Glutamatergic neuron (in vitro differentiated cells): ENCODE measurements around the gene GPR137B. TPM values are rescaled to one million over a fixed set of nuclear protein-coding genes. Genes with fewer than 3 reads are reported as not detected.
"Not testable (repeated sequence)": the region's sequence is repeated elsewhere in the genome, so short reads cannot be mapped to it uniquely, and the experiment has no call there.

Experiments used
- DNase-seq: peaks from one replicate; pipeline ENCODE4 v3.0.0; 2022
- H3K27ac Mint-ChIP-seq: one replicate; pipeline ENCODE4 v1.8.0; 2020; ENCODE audit warnings: mild to moderate bottlenecking, mixed read lengths, inconsistent platforms; ENCODE audit not compliant: unreplicated experiment
- H3K27me3 Mint-ChIP-seq: one replicate; pipeline ENCODE4 v1.8.0; 2020; ENCODE audit warnings: mild to moderate bottlenecking, moderate library complexity, mixed read lengths, inconsistent platforms; ENCODE audit not compliant: unreplicated experiment
- H3K36me3 Mint-ChIP-seq: one replicate; pipeline ENCODE4 v1.8.0; 2020; ENCODE audit warnings: mild to moderate bottlenecking, mixed read lengths, inconsistent platforms; ENCODE audit not compliant: unreplicated experiment
- H3K4me1 Mint-ChIP-seq: one replicate; pipeline ENCODE4 v1.8.0; 2020; ENCODE audit warnings: mild to moderate bottlenecking, low read depth, mixed read lengths, inconsistent platforms; ENCODE audit not compliant: unreplicated experiment
- H3K4me3 Mint-ChIP-seq: one replicate; pipeline ENCODE4 v1.8.0; 2020; ENCODE audit warnings: mild to moderate bottlenecking, mixed read lengths, inconsistent platforms; ENCODE audit not compliant: unreplicated experiment
- H3K9me3 Mint-ChIP-seq: one replicate; pipeline ENCODE4 v1.8.0; 2020; ENCODE audit warnings: mild to moderate bottlenecking, moderate library complexity, mixed read lengths, inconsistent platforms; ENCODE audit not compliant: unreplicated experiment
- total RNA-seq: library from RNA; stranded (reverse); fragmentation: NEBNext Ultra II Directional; extraction: Animal tissue kit (Norgen Biotek cat#: 25700); gene quantifications from one replicate; pipeline ENCODE4 v1.2.1, GENCODE V29; 2021; ENCODE audit not compliant: unreplicated experiment
- TF ChIP-seq, protein P1 (sequence below): fragments of 200-600 bp; sonication (generic); IDR thresholded peaks from one replicate; pipeline ENCODE4 v1.5.0; 2021; ENCODE audit not compliant: partially characterized antibody, unreplicated experiment

GPR137B gene
- total RNA-seq, 1 donor from 2014 or later: 22.5 TPM

DNA sequence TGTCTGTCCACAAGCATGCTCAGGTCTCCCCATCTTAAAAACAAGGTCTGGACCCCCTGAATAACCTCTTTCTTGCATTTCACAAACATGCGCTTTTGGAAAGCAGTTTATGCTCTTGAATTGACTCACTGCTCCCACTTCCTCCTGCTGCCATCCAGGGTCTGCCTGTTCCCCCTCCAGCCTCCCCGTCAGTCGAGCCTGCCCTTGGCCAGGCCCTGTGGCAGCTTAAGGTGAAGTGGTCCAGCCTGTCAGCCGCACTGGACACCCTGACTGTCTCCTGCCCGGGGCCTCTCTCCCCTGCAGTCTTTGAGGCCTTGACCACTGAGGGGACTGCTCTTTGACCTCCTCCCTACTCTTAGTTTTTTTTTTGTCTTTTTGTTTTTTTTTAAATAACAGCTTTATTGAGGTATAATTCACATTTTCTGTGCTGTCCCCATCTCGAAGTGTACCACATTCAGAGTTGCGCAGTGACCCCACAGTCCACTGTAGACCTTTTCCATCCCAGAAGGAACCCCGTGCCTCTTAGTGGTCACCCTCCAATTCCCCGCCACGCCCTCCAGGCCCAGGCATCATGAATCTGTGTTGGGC is 18.3 kb downstream of the GPR137B start:
- TF ChIP-seq, protein P1, sequence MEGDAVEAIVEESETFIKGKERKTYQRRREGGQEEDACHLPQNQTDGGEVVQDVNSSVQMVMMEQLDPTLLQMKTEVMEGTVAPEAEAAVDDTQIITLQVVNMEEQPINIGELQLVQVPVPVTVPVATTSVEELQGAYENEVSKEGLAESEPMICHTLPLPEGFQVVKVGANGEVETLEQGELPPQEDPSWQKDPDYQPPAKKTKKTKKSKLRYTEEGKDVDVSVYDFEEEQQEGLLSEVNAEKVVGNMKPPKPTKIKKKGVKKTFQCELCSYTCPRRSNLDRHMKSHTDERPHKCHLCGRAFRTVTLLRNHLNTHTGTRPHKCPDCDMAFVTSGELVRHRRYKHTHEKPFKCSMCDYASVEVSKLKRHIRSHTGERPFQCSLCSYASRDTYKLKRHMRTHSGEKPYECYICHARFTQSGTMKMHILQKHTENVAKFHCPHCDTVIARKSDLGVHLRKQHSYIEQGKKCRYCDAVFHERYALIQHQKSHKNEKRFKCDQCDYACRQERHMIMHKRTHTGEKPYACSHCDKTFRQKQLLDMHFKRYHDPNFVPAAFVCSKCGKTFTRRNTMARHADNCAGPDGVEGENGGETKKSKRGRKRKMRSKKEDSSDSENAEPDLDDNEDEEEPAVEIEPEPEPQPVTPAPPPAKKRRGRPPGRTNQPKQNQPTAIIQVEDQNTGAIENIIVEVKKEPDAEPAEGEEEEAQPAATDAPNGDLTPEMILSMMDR: no peak
- peaks cover 31% of the 10 kb centered on the region for H3K36me3 Mint-ChIP-seq
- no peak for DNase-seq
- H3K27ac Mint-ChIP-seq: no peak overlapping the region
- peaks cover 8% of the 10 kb centered on the region for H3K27me3 Mint-ChIP-seq
- H3K4me1 Mint-ChIP-seq: peaks cover 10% of the 10 kb centered on the region
- H3K4me3 Mint-ChIP-seq: no peak overlapping the region
- peaks cover 13% of the 10 kb centered on the region for H3K9me3 Mint-ChIP-seq

DNA sequence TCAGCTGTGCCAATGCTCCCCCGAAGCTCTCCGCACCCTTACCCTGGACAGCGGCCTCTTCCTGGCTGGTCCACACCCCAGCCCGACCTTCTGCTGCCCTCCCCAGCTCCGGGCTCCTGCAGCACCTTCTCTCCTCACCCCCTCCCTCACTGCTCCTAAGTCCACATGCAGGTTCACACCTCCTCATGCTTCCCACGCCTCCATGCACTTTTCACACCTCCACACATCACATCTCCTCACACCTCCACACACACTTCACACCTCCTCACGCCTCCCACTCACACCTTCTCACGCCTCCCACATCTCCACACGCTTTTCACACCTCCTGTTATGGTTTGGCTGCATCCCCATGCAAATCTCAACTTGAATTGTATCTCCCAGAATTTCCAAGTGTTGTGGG is 18.9 kb downstream of the GPR137B start:
- H3K4me1 Mint-ChIP-seq: peaks cover 8% of the 10 kb centered on the region
- no peak for DNase-seq

DNA sequence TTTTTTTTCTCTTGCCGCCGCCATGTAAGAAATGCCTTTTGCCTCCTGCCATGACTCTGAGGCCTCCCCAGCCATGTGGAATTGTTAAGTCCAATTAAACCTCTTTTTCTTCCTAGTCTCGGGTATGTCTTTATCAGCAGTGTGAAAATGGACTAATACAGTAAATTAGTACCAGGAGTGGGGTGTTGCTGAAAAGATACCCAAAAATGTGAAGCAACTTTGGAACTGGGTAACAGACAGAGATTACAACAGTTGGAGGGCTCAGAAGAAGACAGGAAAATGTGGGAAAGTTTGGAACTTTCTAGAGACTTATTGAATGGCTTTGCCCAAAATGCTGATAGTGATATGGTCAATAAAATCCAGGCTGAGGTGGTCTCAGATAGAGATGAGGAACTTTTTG is 19.4 kb downstream of the GPR137B start:
- H3K4me3 Mint-ChIP-seq, H3K27me3 Mint-ChIP-seq, DNase-seq, H3K27ac Mint-ChIP-seq, H3K4me1 Mint-ChIP-seq: not testable (repeated sequence)
- Mint-ChIP-seq H3K9me3 (peaks cover 13% of the 10 kb centered on the region), H3K36me3 (peaks cover 31% of the 10 kb centered on the region)

More for the DNA sequence above, 18.9 kb downstream of the GPR137B start:
- TF ChIP-seq, protein P1: no peak
- peaks cover 6% of the 10 kb centered on the region for H3K27me3 Mint-ChIP-seq
- H3K27ac Mint-ChIP-seq: no peak overlapping the region
- H3K4me3 Mint-ChIP-seq: no peak overlapping the region
- H3K9me3 Mint-ChIP-seq: peaks cover 13% of the 10 kb centered on the region
- peaks cover 31% of the 10 kb centered on the region for H3K36me3 Mint-ChIP-seq

DNA sequence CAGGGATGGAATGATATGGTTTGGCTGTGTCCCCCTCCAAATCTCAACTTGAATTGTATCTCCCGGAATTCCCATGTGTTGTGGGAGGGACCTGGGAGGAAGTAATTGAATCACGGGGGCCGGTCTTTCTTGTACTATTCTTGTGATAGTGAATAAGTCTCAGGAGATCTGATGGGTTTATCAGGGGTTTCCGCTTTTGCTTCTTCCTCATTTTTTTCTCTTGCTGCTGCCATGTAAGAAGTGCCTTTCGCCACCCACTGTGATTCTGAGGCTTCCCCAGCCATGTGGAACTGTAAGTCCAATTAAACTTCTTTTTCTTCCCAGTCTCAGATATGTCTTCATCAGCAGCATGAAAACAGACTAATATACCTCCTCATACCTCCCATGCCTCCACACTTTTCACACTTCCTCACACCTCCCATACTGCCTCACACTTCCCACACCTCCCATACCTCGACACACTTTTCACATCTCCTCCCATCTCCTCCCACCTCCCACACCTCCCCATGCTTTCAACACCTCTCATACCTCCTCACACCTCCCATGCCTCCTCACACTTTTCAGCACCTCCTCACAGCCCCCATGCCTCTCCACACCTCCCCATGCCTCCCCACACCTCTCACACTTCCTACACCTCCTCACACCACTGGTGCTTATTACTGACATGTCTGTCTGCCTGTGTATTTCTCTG is 21.3 kb downstream of the GPR137B start:
- Mint-ChIP-seq H3K27ac (no peak overlapping the region), H3K4me1 (peaks cover 5% of the 10 kb centered on the region), H3K36me3 (peaks cover 31% of the 10 kb centered on the region), H3K27me3 (peaks cover 4% of the 10 kb centered on the region), H3K4me3 (no peak overlapping the region), H3K9me3 (peaks cover 9% of the 10 kb centered on the region)
- DNase-seq: no peak
- TF ChIP-seq, protein P1: no peak

DNA sequence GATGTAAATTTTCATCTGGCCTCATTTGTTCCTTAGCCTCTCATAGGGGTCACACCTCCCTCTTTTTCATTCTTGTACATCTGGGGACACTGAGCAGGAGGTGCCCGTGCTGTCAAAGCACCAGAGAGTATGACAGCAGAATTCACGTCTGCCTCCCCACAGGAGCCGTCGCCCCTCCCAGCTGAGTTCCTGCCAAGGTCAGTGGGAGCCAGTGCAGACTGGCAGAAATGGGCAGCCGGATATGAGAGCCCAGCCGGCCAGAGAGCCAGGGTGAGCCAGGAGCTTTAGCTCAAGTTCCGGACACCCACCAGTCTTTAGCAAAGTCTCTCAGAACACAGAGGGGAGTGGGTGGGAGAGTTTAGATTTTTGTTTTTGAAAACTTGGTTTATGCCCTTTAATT is 21.9 kb downstream of the GPR137B start:
- no peak overlapping the region for H3K4me3 Mint-ChIP-seq
- DNase-seq: no peak
- peaks cover 9% of the 10 kb centered on the region for H3K9me3 Mint-ChIP-seq
- H3K27me3 Mint-ChIP-seq: peaks cover 4% of the 10 kb centered on the region
- TF ChIP-seq, protein P1: no peak
- no peak overlapping the region for H3K27ac Mint-ChIP-seq
- peaks cover 32% of the 10 kb centered on the region for H3K36me3 Mint-ChIP-seq
- H3K4me1 Mint-ChIP-seq: peaks cover 2% of the 10 kb centered on the region
